Right ventricle myocardium inferior (tissue), 1 donor: Measurements from ENCODE around the gene DLG2. TPM values are rescaled to one million over a fixed set of nuclear protein-coding genes. Genes with fewer than 3 reads are reported as not detected.
"Not testable (repeated sequence)": the region's sequence is repeated elsewhere in the genome, so short reads cannot be mapped to it uniquely, and the experiment has no call there.

ENCODE experiments used
- ATAC-seq: fragments of 200-7000 bp; cut with Tn5 transposase; one replicate; pipeline ENCODE4 v1.9.1; 2020; ENCODE audit warnings: mild to moderate bottlenecking, moderate library complexity
- DNase-seq: peaks from one replicate; pipeline ENCODE4 v3.0.0; 2021; ENCODE audit errors: missing footprints
- intact Hi-C: fragments of 100-400 bp; cut with DNase I; formaldehyde crosslinking; loops from one replicate; pipeline ENCODE4 v1.11.0; 2022
- total RNA-seq: library from RNA; stranded (reverse); fragmentation: NEBNext Ultra II Directional; extraction: Animal tissue kit (Norgen Biotek cat#: 25700); gene quantifications from one replicate; pipeline ENCODE4 v1.2.1, GENCODE V29; 2021
- donor health status: DM: no; HTN: yes; CAD: no; lungs with severe emphysema.

Gene DLG2
- total RNA-seq, 1 donor from 2014 or later: 5.7 TPM

DNA sequence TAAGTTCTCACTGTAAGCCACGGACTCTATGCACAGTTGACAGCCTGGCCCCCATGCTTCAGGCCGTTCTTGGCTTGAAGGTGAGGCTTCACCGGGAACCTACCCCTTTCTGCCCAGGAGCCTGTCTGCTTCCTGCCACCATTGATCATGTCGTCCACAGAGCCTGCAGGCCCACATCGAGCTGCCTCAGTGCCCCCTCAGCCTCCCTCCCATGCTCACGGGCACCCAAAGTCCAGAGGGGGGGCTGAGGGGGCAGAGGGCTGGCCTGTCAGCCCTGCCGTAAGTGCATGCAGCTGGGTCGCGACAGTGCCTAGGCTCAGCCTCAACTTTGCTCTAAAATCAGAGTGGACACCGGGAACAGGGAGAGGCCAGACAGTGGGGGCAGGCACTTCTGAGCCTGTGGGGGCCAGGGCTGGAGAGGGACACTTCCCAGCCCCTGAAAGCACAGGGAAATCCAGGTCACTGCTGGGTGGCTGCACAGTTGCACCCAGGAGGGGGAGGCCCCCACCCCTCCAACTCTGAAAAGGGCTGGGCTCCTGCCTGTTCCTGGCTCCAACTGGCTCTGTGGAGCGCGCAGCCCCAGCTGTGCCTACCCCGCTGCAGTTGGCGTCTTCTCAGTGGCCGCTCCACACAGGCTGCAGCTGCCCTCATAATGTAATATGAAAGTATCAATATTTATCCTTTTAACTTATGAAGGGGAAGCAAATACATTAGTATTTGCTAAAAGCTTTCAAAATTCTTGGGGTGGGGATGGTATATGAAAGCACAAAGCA is 598.6 kb downstream of the DLG2 start:
- DNase-seq: peak; percentile 26

DNA sequence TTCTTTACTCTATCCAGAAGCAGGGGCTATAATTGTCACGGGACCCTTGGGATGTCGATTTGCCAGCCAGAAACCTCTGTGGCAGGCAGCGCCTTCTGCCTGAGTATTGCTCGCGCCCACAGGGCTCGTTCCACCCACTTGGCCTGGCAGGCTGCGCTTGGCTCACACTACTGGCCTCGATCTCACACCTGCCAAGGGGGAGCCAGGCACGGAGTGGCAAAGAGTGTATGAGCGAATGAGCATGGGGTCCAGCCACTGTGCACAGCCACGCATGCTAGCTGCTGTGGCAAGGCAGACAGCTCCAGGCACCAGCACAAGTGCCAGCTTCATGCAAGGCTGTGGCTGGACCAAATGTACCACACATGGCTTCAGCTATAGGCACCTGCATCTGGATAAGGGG is 599.8 kb downstream of the DLG2 start:
- ATAC-seq: no peak
- peak; percentile 55 for DNase-seq

More for the DNA sequence above, 598.6 kb downstream of the DLG2 start:
- intact Hi-C loops: no loop called here
- no peak for ATAC-seq

GRCh38 chr11:85021058-85021457 is 606.1 kb downstream of the DLG2 start:
- DNase-seq (no peak), ATAC-seq (no peak)
- intact Hi-C loops: no loop called here

More for the DNA sequence above, 599.8 kb downstream of the DLG2 start:
- intact Hi-C loops: no loop called here

DNA sequence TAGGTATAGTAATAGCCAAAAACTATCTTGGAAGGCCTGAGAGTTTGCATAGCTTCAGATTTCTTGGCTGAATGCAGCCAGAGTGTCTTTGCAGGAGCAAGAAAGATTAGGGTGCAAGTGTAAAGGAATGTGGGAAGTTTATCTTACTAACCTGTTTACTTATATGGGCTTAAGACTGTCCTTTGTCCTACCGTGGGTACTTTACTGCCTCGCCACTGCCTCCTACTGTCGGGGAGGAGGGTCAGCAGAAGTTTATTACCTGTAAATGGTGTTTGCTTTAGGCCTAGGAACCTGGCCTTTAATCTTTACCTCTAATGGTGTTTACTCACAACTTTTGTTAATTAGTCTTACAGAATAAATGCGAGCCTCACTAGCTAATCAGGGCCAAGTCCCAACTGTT is 633.8 kb downstream of the DLG2 start:
- ATAC-seq (no peak), DNase-seq (no peak)
- intact Hi-C loops: no loop called here

- ATAC-seq (no peak), DNase-seq (no peak)
- intact Hi-C loops: no loop called here
Measured at GRCh38 chr11:84990141-84990540, 637.0 kb downstream of the DLG2 start.

GRCh38 chr11:84987686-84988187 is 639.4 kb downstream of the DLG2 start:
- intact Hi-C loops, ATAC-seq, DNase-seq: not testable (repeated sequence)

DNA sequence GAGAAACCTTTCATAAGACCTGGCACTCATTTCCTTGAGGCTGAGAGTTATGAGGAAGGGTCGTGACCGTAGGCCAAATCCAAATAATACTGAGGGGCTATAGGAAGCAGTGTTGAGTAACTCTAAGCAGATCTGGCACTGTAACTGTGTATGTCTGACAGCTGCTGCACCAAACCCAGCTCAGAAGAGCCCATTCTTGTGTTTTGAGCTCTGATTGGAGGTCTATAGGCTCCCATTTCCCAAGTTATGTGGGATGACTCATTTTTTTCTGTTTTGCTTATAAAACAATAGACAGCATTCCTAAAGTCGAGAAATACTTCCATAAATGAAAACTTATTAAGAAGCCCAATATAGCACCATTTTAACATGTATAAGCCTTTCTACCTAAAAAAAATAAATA is 645.8 kb downstream of the DLG2 start:
- DNase-seq (no peak), ATAC-seq (no peak)
- intact Hi-C loops: no loop called here

GRCh38 chr11:84969103-84969502 is 658.0 kb downstream of the DLG2 start:
- DNase-seq (no peak), ATAC-seq (no peak)

DNA sequence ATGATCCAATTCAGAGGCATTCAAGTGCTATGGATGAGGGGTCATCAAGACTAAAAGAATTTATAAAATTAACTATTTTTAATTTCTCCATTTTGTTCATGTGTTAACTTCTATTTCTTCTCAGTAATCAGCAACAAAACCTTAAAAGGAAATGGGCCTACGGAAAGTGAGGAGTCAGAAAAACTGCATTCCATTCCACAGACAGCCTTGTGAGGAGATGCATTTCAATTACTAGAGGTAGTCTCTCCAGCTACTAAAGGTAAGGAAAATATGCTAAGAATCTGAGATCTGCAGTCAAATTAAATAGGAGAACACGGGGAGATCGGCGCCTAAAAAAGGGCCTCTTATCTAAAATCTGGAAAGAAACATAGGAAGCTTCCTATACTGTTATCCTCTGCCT is 661.7 kb downstream of the DLG2 start:
- ATAC-seq (no peak), DNase-seq (no peak)
- intact Hi-C loops: no loop called here

More at GRCh38 chr11:84969103-84969502, 658.0 kb downstream of the DLG2 start:
- intact Hi-C loops: no loop called here

GRCh38 chr11:84963240-84963639 is 663.9 kb downstream of the DLG2 start:
- intact Hi-C loops: no loop called here
- ATAC-seq (no peak), DNase-seq (no peak)

GRCh38 chr11:84962018-84962417 is 665.1 kb downstream of the DLG2 start:
- DNase-seq: no peak
- no peak for ATAC-seq

GRCh38 chr11:84958295-84958694 is 668.8 kb downstream of the DLG2 start:
- DNase-seq (no peak), ATAC-seq (no peak)
- intact Hi-C loops: no loop called here

More at GRCh38 chr11:84962018-84962417, 665.1 kb downstream of the DLG2 start:
- intact Hi-C loops: no loop called here

GRCh38 chr11:84950569-84951270 is 676.4 kb downstream of the DLG2 start:
- intact Hi-C loops: no loop called here
- no peak for ATAC-seq
- DNase-seq: no peak

DNA sequence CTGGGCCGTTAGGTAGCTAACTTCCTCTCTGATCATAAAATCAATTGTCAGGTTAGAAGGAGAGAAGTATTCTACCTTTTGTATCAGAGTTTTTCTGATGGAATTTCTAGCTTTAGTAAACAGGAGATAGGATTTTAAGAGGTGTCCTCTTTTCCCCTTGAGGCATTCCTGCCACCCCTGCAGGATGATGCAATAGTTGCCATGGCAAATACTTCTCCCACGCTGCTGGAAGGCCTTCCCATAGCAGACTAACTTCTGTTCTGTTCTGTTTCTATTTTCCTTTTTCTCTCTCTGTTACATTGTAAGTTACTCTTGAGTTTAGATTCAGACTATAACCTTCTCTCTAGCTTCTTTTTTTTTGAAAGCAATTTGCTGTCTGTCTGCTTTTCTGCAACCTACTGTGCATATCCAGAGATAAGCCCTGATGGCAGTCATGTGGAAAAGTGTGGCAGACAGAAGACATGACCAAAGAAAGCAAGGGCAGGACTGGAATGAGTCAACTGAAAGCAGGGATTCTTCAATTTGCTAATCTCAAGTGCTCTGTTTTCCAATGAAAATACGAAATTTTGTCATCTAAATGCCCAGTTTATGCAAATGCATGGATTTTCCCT is 679.1 kb downstream of the DLG2 start:
- no peak for DNase-seq
- no peak for ATAC-seq
- intact Hi-C loops: no loop called here

- no peak for ATAC-seq
- intact Hi-C loops: no loop called here
- no peak for DNase-seq
Measured at GRCh38 chr11:84947070-84947469, 680.1 kb downstream of the DLG2 start.

- ATAC-seq (no peak), DNase-seq (no peak)
- intact Hi-C loops: no loop called here
Measured at GRCh38 chr11:84930863-84931262, 696.3 kb downstream of the DLG2 start.

GRCh38 chr11:84929738-84930137 is 697.4 kb downstream of the DLG2 start:
- intact Hi-C loops: loop anchor here (10.0 kb wide), 1 partner anchor 145 kb away; no protein-coding TSS in a partner anchor
- ATAC-seq (no peak), DNase-seq (no peak)

DNA sequence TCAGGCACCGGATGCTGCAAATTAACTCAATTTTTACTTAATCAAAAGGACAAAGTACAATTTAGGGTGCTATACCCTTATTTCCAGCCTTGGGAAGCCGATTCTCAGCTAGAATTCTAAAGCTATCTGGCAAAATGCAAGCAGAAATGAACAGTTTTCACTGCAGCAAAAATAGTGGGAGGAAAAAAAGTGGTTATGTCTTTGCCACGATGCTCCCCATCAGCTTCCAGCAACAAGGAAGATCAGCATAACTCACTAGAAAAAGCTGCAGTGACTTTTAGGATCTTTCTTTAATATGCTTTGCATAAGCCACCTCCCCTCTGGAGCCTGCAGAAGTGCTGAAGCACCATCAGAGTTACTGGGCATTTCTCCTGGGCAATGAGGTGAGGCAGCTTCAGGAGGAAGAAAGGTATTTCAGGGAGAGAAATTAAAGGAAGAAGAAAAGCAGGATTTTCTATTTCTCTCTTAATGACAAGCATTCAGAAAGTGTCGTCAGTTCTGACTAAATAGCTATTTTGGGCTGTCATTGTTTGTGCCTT is 702.9 kb downstream of the DLG2 start:
- no peak for DNase-seq
- no peak for ATAC-seq
- intact Hi-C loops: loop anchor here (10.0 kb wide), 1 partner anchor 139 kb away; no protein-coding TSS in a partner anchor

- ATAC-seq (no peak), DNase-seq (no peak)
- intact Hi-C loops: loop anchor here (10.0 kb wide), 1 partner anchor 139 kb away; no protein-coding TSS in a partner anchor
Measured at GRCh38 chr11:84923489-84923888, 703.7 kb downstream of the DLG2 start.
